HEK293 (cell line): ENCODE measurements around the gene SULT4A1.

Experiments used
- CTCF ChIA-PET: fragments of 350-600 bp; formaldehyde crosslinking; extraction: SDS; loops from one replicate; lab custom pipeline; 2021; ENCODE audit warnings: antibody characterized with exemption; lab: Yijun Ruan, JAX
- POLR2A ChIA-PET: fragments of 300-600 bp; formaldehyde crosslinking; extraction: SDS; loops from one replicate; lab custom pipeline; 2020; ENCODE audit warnings: antibody characterized with exemption, inconsistent platforms; lab: Yijun Ruan, JAX
- H3K27ac ChIP-seq: fragments of 200-500 bp; sonication (Bioruptor generic); 2 replicates; pipeline ENCODE4 v1.5.1; 2014; ENCODE audit warnings: low read depth, low read length, control low read depth, inconsistent platforms; ENCODE audit errors: extremely low read depth
- H3K36me3 ChIP-seq, 2 experiments: fragments of 200-500 bp in 1 of 2; sonication (Bioruptor generic) in 1 of 2; 1 replicate in 1 of 2; 2 replicates in 1 of 2; pipeline ENCODE4 v1.5.1; 2014 to 2017; ENCODE audit warnings: inconsistent platforms in 2 of 2, low read length in 2 of 2; ENCODE audit not compliant: control insufficient read depth in 2 of 2, insufficient read depth in 1 of 2
- H3K4me1 ChIP-seq: fragments of 200-500 bp; sonication (Bioruptor generic); 2 replicates; pipeline ENCODE4 v1.5.1; 2014; ENCODE audit warnings: mild to moderate bottlenecking, low read length, inconsistent platforms; ENCODE audit not compliant: control insufficient read depth, insufficient read depth
- H3K4me3 ChIP-seq: 2 replicates; pipeline ENCODE4 v1.5.1; 2011; ENCODE audit warnings: low read depth, mild to moderate bottlenecking, control low read depth, low read length, moderate library complexity
- H3K9me3 ChIP-seq: fragments of 200-500 bp; sonication (Bioruptor generic); 2 replicates; pipeline ENCODE4 v1.5.1; 2014; ENCODE audit warnings: low read depth, low read length, inconsistent platforms; ENCODE audit not compliant: control insufficient read depth, insufficient read depth
- MZF1 ChIP-seq: fragments of 450-650 bp; formaldehyde crosslinking; IDR thresholded peaks from 2 replicates; pipeline ENCODE4 v1.5.1; 2017; ENCODE audit warnings: missing biosample characterization, missing genetic modification characterization, borderline replicate concordance
- PRDM4 ChIP-seq: fragments of 450-650 bp; formaldehyde crosslinking; IDR thresholded peaks from 2 replicates; pipeline ENCODE4 v1.5.1; 2017; ENCODE audit warnings: missing biosample characterization, missing genetic modification characterization
- REPIN1 ChIP-seq: fragments of 450-650 bp; formaldehyde crosslinking; IDR thresholded peaks from 2 replicates; pipeline ENCODE4 v1.5.1; 2017; ENCODE audit warnings: missing biosample characterization, missing genetic modification characterization, low read depth
- ZBTB20 ChIP-seq: fragments of 450-650 bp; formaldehyde crosslinking; IDR thresholded peaks from 2 replicates; pipeline ENCODE4 v1.5.1; 2016; ENCODE audit warnings: missing biosample characterization, missing genetic modification characterization
- ZBTB26 ChIP-seq: fragments of 450-650 bp; formaldehyde crosslinking; optimal IDR thresholded peaks from 2 replicates; pipeline ENCODE3; 2016; ENCODE audit warnings: missing biosample characterization, mild to moderate bottlenecking, missing genetic modification characterization
- ZBTB7A ChIP-seq: fragments of 450-650 bp; formaldehyde crosslinking; IDR thresholded peaks from 2 replicates; pipeline ENCODE4 v1.5.1; 2016; ENCODE audit warnings: low read depth, missing biosample characterization, missing genetic modification characterization
- ZNF169 ChIP-seq: fragments of 450-650 bp; formaldehyde crosslinking; IDR thresholded peaks from 2 replicates; pipeline ENCODE4 v1.5.1; 2016; ENCODE audit warnings: missing biosample characterization, missing genetic modification characterization
- ZNF174 ChIP-seq: fragments of 450-650 bp; formaldehyde crosslinking; IDR thresholded peaks from 2 replicates; pipeline ENCODE4 v1.5.0; 2017; ENCODE audit warnings: missing biosample characterization, mild to moderate bottlenecking, missing genetic modification characterization
- ZNF335 ChIP-seq: fragments of 450-650 bp; formaldehyde crosslinking; conservative IDR thresholded peaks from 2 replicates; pipeline ENCODE4 v1.5.1; 2016; ENCODE audit warnings: missing biosample characterization, missing genetic modification characterization
- ZNF362 ChIP-seq: fragments of 450-650 bp; formaldehyde crosslinking; IDR thresholded peaks from 2 replicates; pipeline ENCODE4 v1.5.1; 2016; ENCODE audit warnings: missing biosample characterization, missing genetic modification characterization
- ZNF514 ChIP-seq: fragments of 450-650 bp; formaldehyde crosslinking; IDR thresholded peaks from 2 replicates; pipeline ENCODE4 v1.5.1; 2016; ENCODE audit warnings: missing biosample characterization, missing genetic modification characterization
- ZNF555 ChIP-seq: fragments of 450-650 bp; formaldehyde crosslinking; conservative IDR thresholded peaks from 2 replicates; pipeline ENCODE4 v1.5.1; 2017; ENCODE audit warnings: missing biosample characterization, mild to moderate bottlenecking, missing genetic modification characterization, inconsistent platforms
- ZNF558 ChIP-seq: fragments of 450-650 bp; formaldehyde crosslinking; IDR thresholded peaks from 2 replicates; pipeline ENCODE4 v1.5.1; 2016; ENCODE audit warnings: missing biosample characterization, missing genetic modification characterization
- ZNF654 ChIP-seq: fragments of 450-650 bp; formaldehyde crosslinking; IDR thresholded peaks from 2 replicates; pipeline ENCODE4 v1.5.1; 2016; ENCODE audit warnings: low read depth, missing biosample characterization, missing genetic modification characterization
- ZNF768 ChIP-seq: fragments of 450-650 bp; formaldehyde crosslinking; IDR thresholded peaks from 2 replicates; pipeline ENCODE4 v1.5.1; 2018; ENCODE audit warnings: missing biosample characterization, mild to moderate bottlenecking, missing genetic modification characterization
- ZNF777 ChIP-seq: fragments of 450-650 bp; formaldehyde crosslinking; IDR thresholded peaks from 2 replicates; pipeline ENCODE4 v1.5.1; 2017; ENCODE audit warnings: missing biosample characterization, missing genetic modification characterization, borderline replicate concordance
- ZNF785 ChIP-seq: fragments of 450-650 bp; formaldehyde crosslinking; IDR thresholded peaks from 2 replicates; pipeline ENCODE4 v1.5.1; 2016; ENCODE audit warnings: missing biosample characterization, missing genetic modification characterization
- ZNF792 ChIP-seq: fragments of 450-650 bp; formaldehyde crosslinking; IDR thresholded peaks from 2 replicates; pipeline ENCODE4 v1.5.1; 2016; ENCODE audit warnings: missing biosample characterization, missing genetic modification characterization
- TF ChIP-seq, protein P1 (sequence below): fragments of 450-650 bp; formaldehyde crosslinking; IDR thresholded peaks from 2 replicates; pipeline ENCODE4; 2016; ENCODE audit warnings: missing biosample characterization, missing genetic modification characterization
- TF ChIP-seq, protein P2 (sequence below): fragments of 450-650 bp; IDR thresholded peaks from 2 replicates; pipeline ENCODE4 v1.5.1; 2018; ENCODE audit warnings: missing biosample characterization, mild to moderate bottlenecking, missing genetic modification characterization

The SULT4A1 gene

GRCh38 chr22:43858156-43858895 is 4.0 kb downstream of the SULT4A1 start:
- H3K4me3 ChIP-seq = no peak overlapping the region
- POLR2A ChIA-PET = no interaction called here
- H3K36me3 ChIP-seq = peaks cover 0 to 9% of the 10 kb centered on the region in 2 experiments; a peak in 1 of 3 replicates
- no peak overlapping the region for H3K27ac ChIP-seq
- no peak for TF ChIP-seq ZNF174 (tag by site-specific recombination)
- TF ChIP-seq ZNF555 (tag by site-specific recombination) = no peak
- TF ChIP-seq ZBTB7A (tag by site-specific recombination) = no peak
- TF ChIP-seq ZNF785 = no peak
- TF ChIP-seq ZNF777 = no peak
- TF ChIP-seq MZF1 = no peak
- no peak for TF ChIP-seq REPIN1 (tag by site-specific recombination)
- TF ChIP-seq ZBTB20 (tag by site-specific recombination) = no peak
- TF ChIP-seq ZNF654 (tag by site-specific recombination) = no peak
- TF ChIP-seq PRDM4 (tag by site-specific recombination) = no peak
- TF ChIP-seq ZNF514 = no peak
- TF ChIP-seq ZNF335 (tag by site-specific recombination) = no peak
- no peak for TF ChIP-seq ZNF362 (tag by site-specific recombination)
- no peak for TF ChIP-seq ZBTB26 (tag by site-specific recombination)
- no peak for TF ChIP-seq ZNF169 (tag by site-specific recombination)
- no peak for TF ChIP-seq ZNF768 (tag by site-specific recombination)
- TF ChIP-seq ZNF792 (tag by site-specific recombination) = no peak
- H3K4me1 ChIP-seq = no peaks in the 10 kb centered on the region
- H3K9me3 ChIP-seq = no peaks in the 10 kb centered on the region; the same call in 1 of the 2 replicates
- CTCF ChIA-PET = interaction anchor here (1.0 to 2.4 kb wide), 3 partner anchors 24 to 27 kb away, joined by 3 to 6 read pairs (median 3); no protein-coding TSS in a partner anchor

GRCh38 chr22:43857367-43857766 is 4.9 kb downstream of the SULT4A1 start:
- ChIA-PET POLR2A (interaction anchor here (0.7 kb wide), 1 partner anchor 1639 kb away, joined by 8 read pairs; no protein-coding TSS in a partner anchor), CTCF (interaction anchor here (0.9 to 2.4 kb wide), 4 partner anchors 25 to 210 kb away, joined by 3 to 6 read pairs (median 4); no protein-coding TSS in a partner anchor)
- Histone ChIP-seq H3K4me1 (no peaks in the 10 kb centered on the region), H3K36me3 (peaks cover 0 to 9% of the 10 kb centered on the region in 2 experiments; a peak in 1 of 3 replicates), H3K27ac (no peak overlapping the region), H3K4me3 (no peak overlapping the region), H3K9me3 (no peaks in the 10 kb centered on the region; the same call in 1 of the 2 replicates)
- TF ChIP-seq ZNF335 (tag by site-specific recombination) (no peak), ZNF558 (peak; percentile 96)
- TF ChIP-seq, protein P1, sequence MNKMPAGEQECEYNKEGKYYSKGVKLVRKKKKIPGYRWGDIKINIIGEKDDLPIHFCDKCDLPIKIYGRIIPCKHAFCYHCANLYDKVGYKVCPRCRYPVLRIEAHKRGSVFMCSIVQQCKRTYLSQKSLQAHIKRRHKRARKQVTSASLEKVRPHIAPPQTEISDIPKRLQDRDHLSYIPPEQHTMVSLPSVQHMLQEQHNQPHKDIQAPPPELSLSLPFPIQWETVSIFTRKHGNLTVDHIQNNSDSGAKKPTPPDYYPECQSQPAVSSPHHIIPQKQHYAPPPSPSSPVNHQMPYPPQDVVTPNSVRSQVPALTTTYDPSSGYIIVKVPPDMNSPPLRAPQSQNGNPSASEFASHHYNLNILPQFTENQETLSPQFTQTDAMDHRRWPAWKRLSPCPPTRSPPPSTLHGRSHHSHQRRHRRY (tag by site-specific recombination) = no peak
- TF ChIP-seq, protein P2, sequence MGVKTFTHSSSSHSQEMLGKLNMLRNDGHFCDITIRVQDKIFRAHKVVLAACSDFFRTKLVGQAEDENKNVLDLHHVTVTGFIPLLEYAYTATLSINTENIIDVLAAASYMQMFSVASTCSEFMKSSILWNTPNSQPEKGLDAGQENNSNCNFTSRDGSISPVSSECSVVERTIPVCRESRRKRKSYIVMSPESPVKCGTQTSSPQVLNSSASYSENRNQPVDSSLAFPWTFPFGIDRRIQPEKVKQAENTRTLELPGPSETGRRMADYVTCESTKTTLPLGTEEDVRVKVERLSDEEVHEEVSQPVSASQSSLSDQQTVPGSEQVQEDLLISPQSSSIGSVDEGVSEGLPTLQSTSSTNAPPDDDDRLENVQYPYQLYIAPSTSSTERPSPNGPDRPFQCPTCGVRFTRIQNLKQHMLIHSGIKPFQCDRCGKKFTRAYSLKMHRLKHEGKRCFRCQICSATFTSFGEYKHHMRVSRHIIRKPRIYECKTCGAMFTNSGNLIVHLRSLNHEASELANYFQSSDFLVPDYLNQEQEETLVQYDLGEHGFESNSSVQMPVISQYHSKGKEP (tag by site-specific recombination) = no peak
